Type B pancreatic cell (in vitro differentiated cells): ENCODE measurements around the gene EYS. TPM values are rescaled to one million over a fixed set of nuclear protein-coding genes. Genes with fewer than 3 reads are reported as not detected.
"Not testable (repeated sequence)": the region's sequence is repeated elsewhere in the genome, so short reads cannot be mapped to it uniquely, and the experiment has no call there.

Experiments used
- DNase-seq: peaks from one replicate; pipeline ENCODE4 v3.0.0; 2021; ENCODE audit warnings: mixed read lengths; ENCODE audit not compliant: unreplicated experiment; ENCODE audit errors: extremely low spot score
- H3K27ac Mint-ChIP-seq: 2 replicates; pipeline ENCODE4 v1.8.0; 2021; ENCODE audit warnings: mild to moderate bottlenecking, mixed read lengths
- H3K27me3 Mint-ChIP-seq: 2 replicates; pipeline ENCODE4 v1.8.0; 2021; ENCODE audit warnings: mixed read lengths
- H3K36me3 Mint-ChIP-seq: 2 replicates; pipeline ENCODE4 v1.8.0; 2021; ENCODE audit warnings: mixed read lengths
- H3K4me1 Mint-ChIP-seq: one replicate; pipeline ENCODE4 v1.8.0; 2021; ENCODE audit warnings: mixed read lengths; ENCODE audit not compliant: unreplicated experiment
- H3K4me3 Mint-ChIP-seq: 2 replicates; pipeline ENCODE4 v1.8.0; 2021; ENCODE audit warnings: mild to moderate bottlenecking, mixed read lengths
- H3K9me3 Mint-ChIP-seq: 2 replicates; pipeline ENCODE4 v1.8.0; 2021; ENCODE audit warnings: mixed read lengths
- total RNA-seq: library from RNA; stranded (reverse); gene quantifications from 2 replicates; pipeline ENCODE4 v1.2.1, GENCODE V29; 2021; ENCODE audit warnings: low replicate concordance
- TF ChIP-seq, protein P1 (sequence below): fragments of 200-600 bp; sonication (generic); conservative IDR thresholded peaks from 2 replicates; pipeline ENCODE4 v1.5.0; 2021; ENCODE audit warnings: antibody characterized with exemption, mild to moderate bottlenecking

EYS gene
- total RNA-seq, 1 donor from 2014 or later: 1.5 TPM

DNA sequence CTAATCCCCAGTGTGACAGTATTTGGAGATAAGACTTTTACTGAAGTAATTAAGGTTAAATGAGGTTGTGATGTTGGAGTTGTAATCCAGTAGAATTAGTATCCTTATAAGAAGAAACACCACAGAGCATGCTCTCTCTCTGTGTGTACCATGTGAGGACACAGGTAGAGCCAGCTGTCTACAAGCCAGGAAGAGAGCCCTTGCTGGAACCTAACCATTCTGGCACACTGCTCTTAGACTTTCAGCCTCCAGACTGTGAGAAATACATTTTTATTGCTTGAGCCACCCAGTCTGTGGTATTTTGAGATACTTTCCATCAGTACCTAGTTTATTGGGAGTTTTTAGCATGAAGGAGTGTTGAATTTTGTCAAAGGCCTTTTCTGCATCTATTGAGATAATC is 1961.2 kb downstream of the EYS start:
- no peak overlapping the region for H3K4me3 Mint-ChIP-seq
- no peaks in the 10 kb centered on the region for H3K4me1 Mint-ChIP-seq
- peaks cover 4% of the 10 kb centered on the region for H3K36me3 Mint-ChIP-seq
- H3K27me3 Mint-ChIP-seq: no peaks in the 10 kb centered on the region
- no peak overlapping the region for H3K27ac Mint-ChIP-seq
- no peak for DNase-seq
- no peaks in the 10 kb centered on the region for H3K9me3 Mint-ChIP-seq
- TF ChIP-seq, protein P1, sequence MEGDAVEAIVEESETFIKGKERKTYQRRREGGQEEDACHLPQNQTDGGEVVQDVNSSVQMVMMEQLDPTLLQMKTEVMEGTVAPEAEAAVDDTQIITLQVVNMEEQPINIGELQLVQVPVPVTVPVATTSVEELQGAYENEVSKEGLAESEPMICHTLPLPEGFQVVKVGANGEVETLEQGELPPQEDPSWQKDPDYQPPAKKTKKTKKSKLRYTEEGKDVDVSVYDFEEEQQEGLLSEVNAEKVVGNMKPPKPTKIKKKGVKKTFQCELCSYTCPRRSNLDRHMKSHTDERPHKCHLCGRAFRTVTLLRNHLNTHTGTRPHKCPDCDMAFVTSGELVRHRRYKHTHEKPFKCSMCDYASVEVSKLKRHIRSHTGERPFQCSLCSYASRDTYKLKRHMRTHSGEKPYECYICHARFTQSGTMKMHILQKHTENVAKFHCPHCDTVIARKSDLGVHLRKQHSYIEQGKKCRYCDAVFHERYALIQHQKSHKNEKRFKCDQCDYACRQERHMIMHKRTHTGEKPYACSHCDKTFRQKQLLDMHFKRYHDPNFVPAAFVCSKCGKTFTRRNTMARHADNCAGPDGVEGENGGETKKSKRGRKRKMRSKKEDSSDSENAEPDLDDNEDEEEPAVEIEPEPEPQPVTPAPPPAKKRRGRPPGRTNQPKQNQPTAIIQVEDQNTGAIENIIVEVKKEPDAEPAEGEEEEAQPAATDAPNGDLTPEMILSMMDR: no peak

DNA sequence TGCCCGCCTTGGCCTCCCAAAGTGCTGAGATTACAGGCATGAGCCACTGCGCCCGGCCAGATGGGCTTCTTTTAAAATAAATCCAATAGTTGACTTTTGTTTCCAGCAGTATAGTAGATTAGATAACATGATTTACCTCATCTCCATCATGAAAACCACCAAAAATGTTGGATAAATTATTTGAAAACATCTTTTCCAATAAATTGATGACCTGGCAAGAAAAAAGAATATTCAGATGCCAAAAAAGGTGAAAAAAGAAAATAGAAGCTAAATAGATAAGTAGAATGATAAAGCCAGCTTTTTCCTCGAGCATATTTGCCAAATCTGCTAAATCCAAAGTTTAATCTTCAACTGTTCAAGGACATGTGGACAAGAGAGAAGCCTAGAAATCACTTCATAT is 1962.2 kb downstream of the EYS start:
- H3K27ac Mint-ChIP-seq: no peak overlapping the region
- no peaks in the 10 kb centered on the region for H3K9me3 Mint-ChIP-seq
- TF ChIP-seq, protein P1: no peak
- H3K27me3 Mint-ChIP-seq: no peaks in the 10 kb centered on the region
- H3K36me3 Mint-ChIP-seq: peaks cover 4% of the 10 kb centered on the region
- no peak for DNase-seq
- H3K4me3 Mint-ChIP-seq: no peak overlapping the region
- no peaks in the 10 kb centered on the region for H3K4me1 Mint-ChIP-seq

DNA sequence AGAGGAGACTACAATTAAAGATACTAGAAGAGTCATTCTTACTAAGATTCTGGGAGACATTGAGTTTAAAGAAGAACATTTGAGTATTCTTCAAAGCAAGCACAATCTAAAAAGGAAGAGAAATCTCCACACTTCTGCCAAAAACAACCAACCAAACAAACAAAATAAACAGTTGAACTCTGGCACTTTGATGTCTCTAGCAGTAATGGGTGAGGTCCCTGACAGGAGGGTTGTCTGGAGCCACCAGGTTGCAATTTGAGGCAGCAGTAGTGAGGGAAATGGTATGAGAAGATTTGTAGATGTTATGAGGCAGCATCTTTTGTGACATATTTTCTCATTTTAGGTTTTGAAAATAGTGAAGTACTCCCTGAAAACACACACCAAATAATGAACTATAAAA is 1963.3 kb downstream of the EYS start:
- Mint-ChIP-seq H3K4me3 (no peak overlapping the region), H3K27me3 (no peaks in the 10 kb centered on the region)

DNA sequence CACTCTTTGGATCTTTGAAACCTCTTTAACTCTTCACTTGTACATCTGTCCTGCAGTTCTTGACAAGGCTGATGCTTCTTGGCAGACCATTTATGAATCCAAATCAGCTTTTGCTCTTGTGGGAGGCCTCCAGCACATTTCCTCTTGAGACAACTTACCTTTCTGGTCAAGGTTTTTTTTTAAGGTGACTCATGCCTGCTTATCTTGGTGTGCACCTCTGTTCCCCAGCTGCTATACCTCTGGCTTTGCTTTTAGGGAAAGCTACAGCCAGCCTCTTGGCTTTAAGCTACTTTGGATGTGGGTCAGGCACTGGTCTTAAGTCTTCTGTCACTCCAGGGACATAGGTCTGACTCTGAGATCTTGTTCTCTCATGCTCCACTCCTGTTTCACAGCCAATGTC is 1965.0 kb downstream of the EYS start:
- no peak overlapping the region for H3K27ac Mint-ChIP-seq

More for the DNA sequence above, 1963.3 kb downstream of the EYS start:
- DNase-seq: no peak
- Mint-ChIP-seq H3K27ac (no peak overlapping the region), H3K4me1 (no peaks in the 10 kb centered on the region), H3K9me3 (no peaks in the 10 kb centered on the region), H3K36me3 (no peaks in the 10 kb centered on the region)
- TF ChIP-seq, protein P1: no peak

DNA sequence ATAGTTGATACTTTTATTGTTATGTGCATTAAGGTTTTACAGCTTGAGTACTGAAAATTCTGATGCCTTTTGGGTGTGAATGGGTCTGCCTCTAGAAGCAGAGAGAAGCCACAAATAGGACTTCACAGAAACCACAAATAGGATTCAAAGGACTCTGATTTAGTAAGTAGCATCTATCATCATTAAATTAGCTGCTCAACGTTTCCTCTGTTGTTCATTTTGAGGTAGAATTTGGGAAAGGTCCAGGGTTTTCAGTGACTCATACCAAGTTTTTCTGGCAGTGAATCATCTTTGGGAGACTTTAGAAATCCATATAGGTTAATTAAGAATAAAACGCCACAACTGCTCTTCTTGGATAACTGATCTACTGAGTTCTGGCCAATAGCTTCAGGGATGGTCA is 1966.3 kb downstream of the EYS start:
- no peak for DNase-seq
- Mint-ChIP-seq H3K4me1 (no peaks in the 10 kb centered on the region), H3K27me3 (no peaks in the 10 kb centered on the region), H3K36me3 (no peaks in the 10 kb centered on the region), H3K9me3 (peaks cover 2% of the 10 kb centered on the region), H3K4me3 (no peak overlapping the region), H3K27ac (no peak overlapping the region)
- TF ChIP-seq, protein P1: no peak

More for the DNA sequence above, 1965.0 kb downstream of the EYS start:
- Mint-ChIP-seq H3K36me3 (no peaks in the 10 kb centered on the region), H3K4me1 (no peaks in the 10 kb centered on the region), H3K4me3 (no peak overlapping the region), H3K9me3 (no peaks in the 10 kb centered on the region), H3K27me3 (no peaks in the 10 kb centered on the region)
- no peak for DNase-seq
- TF ChIP-seq, protein P1: no peak

DNA sequence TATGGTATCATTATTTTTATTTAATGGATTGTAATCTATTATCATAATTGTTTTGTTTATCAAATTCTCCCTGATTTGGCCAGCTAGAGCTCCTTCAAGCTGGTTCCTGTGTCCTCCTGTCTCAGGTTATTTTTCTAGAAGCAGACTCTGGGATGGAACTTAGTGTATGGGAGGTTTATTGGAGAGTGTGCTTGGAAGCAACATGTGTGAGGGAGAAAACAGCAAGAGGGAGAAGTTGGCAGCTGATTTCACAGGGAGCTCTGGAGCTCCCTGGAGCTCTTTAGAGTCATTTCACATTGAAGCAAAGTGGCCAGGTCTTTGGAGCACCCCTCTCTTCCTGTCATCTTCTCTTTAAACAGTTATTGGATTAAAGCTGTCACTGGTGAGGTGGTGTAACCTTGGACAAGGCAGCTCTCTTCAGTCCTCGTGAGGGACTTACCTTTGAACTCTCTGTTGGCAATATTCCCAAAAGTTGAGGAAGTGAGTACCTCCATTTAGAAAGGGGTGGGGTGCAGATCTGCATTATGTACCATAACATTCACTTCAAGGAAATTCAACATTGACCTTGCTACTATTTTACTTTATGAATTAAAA is 1967.8 kb downstream of the EYS start:
- Mint-ChIP-seq H3K27ac (no peak overlapping the region), H3K4me1 (no peaks in the 10 kb centered on the region), H3K36me3 (no peaks in the 10 kb centered on the region), H3K27me3 (no peaks in the 10 kb centered on the region), H3K9me3 (peaks cover 7% of the 10 kb centered on the region), H3K4me3 (no peak overlapping the region)
- no peak for DNase-seq
- TF ChIP-seq, protein P1: no peak

DNA sequence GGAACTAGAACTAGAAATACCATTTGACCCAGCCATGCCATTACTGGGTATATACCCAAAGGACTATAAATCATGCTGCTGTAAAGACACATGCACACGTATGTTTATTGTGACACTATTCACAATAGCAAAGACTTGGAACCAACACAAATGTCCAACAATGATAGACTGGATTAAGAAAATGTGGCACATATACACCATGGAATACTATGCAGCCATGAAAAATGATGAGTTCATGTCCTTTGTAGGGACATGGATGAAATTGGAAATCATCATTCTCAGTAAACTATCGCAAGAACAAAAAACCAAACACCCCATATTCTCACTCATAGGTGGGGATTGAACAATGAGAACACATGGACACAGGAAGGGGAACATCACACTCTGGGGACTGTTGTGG is 1968.8 kb downstream of the EYS start:
- H3K9me3 Mint-ChIP-seq, H3K4me1 Mint-ChIP-seq, H3K36me3 Mint-ChIP-seq, H3K4me3 Mint-ChIP-seq, H3K27ac Mint-ChIP-seq, H3K27me3 Mint-ChIP-seq, DNase-seq: not testable (repeated sequence)
